GM18526 (cell line): Measurements from ENCODE around the gene IER3IP1.

Experiments
- POLR2A ChIP-seq: IDR thresholded peaks from 3 replicates; pipeline ENCODE4 v1.6.1; 2011; ENCODE audit not compliant: insufficient read length; ENCODE audit errors: extremely low read depth

Gene IER3IP1

GRCh38 chr18:47175898-47176575 is at the start of gene IER3IP1:
TSS of gene IER3IP1 (minus strand) at chr18:47176364. CDS start at chr18:47176277, 87 bp downstream.
- peak; percentile 75 for TF ChIP-seq POLR2A

- TF ChIP-seq POLR2A = no peak
Observed at GRCh38 chr18:47215554-47216138, 39.5 kb upstream of the IER3IP1 start.

GRCh38 chr18:47209171-47209570 is 33.0 kb upstream of the IER3IP1 start:
- TF ChIP-seq POLR2A = no peak

- no peak for TF ChIP-seq POLR2A
Observed at GRCh38 chr18:47206945-47207637, 30.9 kb upstream of the IER3IP1 start.

GRCh38 chr18:47204908-47205522 is 28.9 kb upstream of the IER3IP1 start:
- TF ChIP-seq POLR2A = no peak

GRCh38 chr18:47203626-47204464 is 27.7 kb upstream of the IER3IP1 start:
- TF ChIP-seq POLR2A = no peak

GRCh38 chr18:47191961-47192360 is 15.8 kb upstream of the IER3IP1 start:
- TF ChIP-seq POLR2A = no peak

- no peak for TF ChIP-seq POLR2A
Observed at GRCh38 chr18:47187721-47188120, 11.6 kb upstream of the IER3IP1 start.

GRCh38 chr18:47184419-47185050 is 8.4 kb upstream of the IER3IP1 start:
- no peak for TF ChIP-seq POLR2A

- TF ChIP-seq POLR2A = no peak
Observed at GRCh38 chr18:47180765-47181164, 4.6 kb upstream of the IER3IP1 start.

- TF ChIP-seq POLR2A = no peak
Observed at GRCh38 chr18:47179520-47179919, 3.4 kb upstream of the IER3IP1 start.

GRCh38 chr18:47175283-47175897 is 774 bp downstream of the IER3IP1 start:
- TF ChIP-seq POLR2A = no peak

GRCh38 chr18:47174545-47175116 is 1.5 kb downstream of the IER3IP1 start:
- no peak for TF ChIP-seq POLR2A

- TF ChIP-seq POLR2A = no peak
Observed at GRCh38 chr18:47172476-47172875, 3.7 kb downstream of the IER3IP1 start.

GRCh38 chr18:47168913-47169312 is 7.3 kb downstream of the IER3IP1 start:
- no peak for TF ChIP-seq POLR2A
